Transverse colon (tissue), 4 donors: ENCODE measurements around the gene AFF1. TPM values are rescaled to one million over a fixed set of nuclear protein-coding genes. Genes with fewer than 3 reads are reported as not detected.
A peak's percentile ranks its signal among the peaks of the same experiment; 100 is the strongest.

Experiments used
- DNase-seq: peaks from one replicate; pipeline ENCODE4 v3.0.0-alpha.2; 2019
- H3K27ac ChIP-seq, 4 donors: fragments of 200-600 bp; sonication (generic); 2 replicates each; pipeline ENCODE4 v1.5.1; 2016 to 2018; ENCODE audit warnings: inconsistent platforms in 4 of 4
- H3K27me3 ChIP-seq: fragments of 200-600 bp; sonication (generic); 2 replicates; pipeline ENCODE4 v1.5.1; 2017; ENCODE audit warnings: inconsistent platforms
- H3K36me3 ChIP-seq, 4 donors: fragments of 200-600 bp; sonication (generic); 2 replicates each; pipeline ENCODE4 v1.5.1; 2017 to 2019; ENCODE audit warnings: inconsistent platforms in 4 of 4
- H3K4me1 ChIP-seq, 4 donors: fragments of 200-600 bp; sonication (generic); 2 replicates each; pipeline ENCODE4 v1.5.1; 2017 to 2020; ENCODE audit warnings: inconsistent platforms in 4 of 4
- H3K4me3 ChIP-seq, 4 donors: fragments of 200-600 bp; sonication (generic); 1 replicate in 1 of 4; 2 replicates in 3 of 4; pipeline versions ENCODE4 v1.5.1 to v1.6.1; 2017 to 2019; ENCODE audit warnings: inconsistent platforms in 4 of 4
- H3K9me3 ChIP-seq, 2 donors: fragments of 200-600 bp; sonication (generic); 2 replicates each; pipeline ENCODE4 v1.5.1; 2017 to 2019; ENCODE audit warnings: inconsistent platforms in 2 of 2
- CTCF ChIP-seq, 5 experiments: fragments of 200-600 bp in 3 of 5; fragments of 450-650 bp in 2 of 5; sonication (generic) in 3 of 5; IDR thresholded peaks; 1 replicate in 2 of 5; 2 replicates in 3 of 5; pipeline ENCODE4 v1.5.1; 2016 to 2017; ENCODE audit warnings: antibody characterized with exemption in 5 of 5, inconsistent platforms in 3 of 5, mild to moderate bottlenecking in 2 of 5, moderate library complexity in 1 of 5
- EP300 ChIP-seq: sonication (generic); formaldehyde crosslinking; IDR thresholded peaks from one replicate; pipeline ENCODE4 v1.6.1; 2017; ENCODE audit warnings: antibody characterized with exemption, low read depth
- POLR2A ChIP-seq: fragments of 450-650 bp; IDR thresholded peaks from one replicate; pipeline ENCODE4 v1.6.1; 2016; ENCODE audit warnings: antibody characterized with exemption, mild to moderate bottlenecking, moderate library complexity
- POLR2AphosphoS5 ChIP-seq, 3 donors: sonication (generic); formaldehyde crosslinking; IDR thresholded peaks; one replicate each; pipeline ENCODE4 v1.6.1; 2016; ENCODE audit warnings: antibody characterized with exemption in 3 of 3
- WGBS, 2 donors: methylation state at CpG; one replicate each; pipeline ENCODE4 v1.1.5; 2018; ENCODE audit warnings: low coverage in 1 of 2; 5-methylcytosine and 5-hydroxymethylcytosine counted together
- in situ Hi-C, 4 donors: fragments of 200-750 bp; cut with MboI; loops; one replicate each; pipeline versions ENCODE4 v1.15.0 to v1.15.1; 2017; ENCODE audit warnings: low sequenced_read_pairs in 3 of 4, low pct_ligation_motif_present in 1 of 4, low pct_unique_long_range_greater_than_20kb in 1 of 4
- intact Hi-C: fragments of 100-400 bp; cut with DNase I; formaldehyde crosslinking; loops from one replicate; pipeline ENCODE4 v1.15.1; 2023; ENCODE audit warnings: low total_unique reads
- total RNA-seq, 4 donors: library from RNA; depleted of rRNA; stranded (reverse); fragments of >200 nt; gene quantifications; one replicate each; pipeline ENCODE4 v1.1.0, GENCODE V29; 2016

The AFF1 gene
- total RNA-seq, 4 donors from 2014 or later, result 77.1 to 151 (median 97.0) TPM

- H3K27me3 ChIP-seq, result no peaks in the 10 kb centered on the region
- no peak for DNase-seq
- peaks cover 13 to 41% (median 27%) of the 10 kb centered on the region in 4 donors for H3K4me1 ChIP-seq
- H3K4me3 ChIP-seq, result no peak overlapping the region
- intact Hi-C loops (loop anchor here (10.0 kb wide), 1 partner anchor 173 kb away; the partner anchor contains the start of gene AFF1), in situ Hi-C loops (no loop called here)
- peak overlapping the region; percentile 63 to 74 (median 70) for H3K27ac ChIP-seq
- H3K9me3 ChIP-seq, result no peaks in the 10 kb centered on the region
- 63% methylated on average over 5 of the region's 5 CpGs; no CpG with 5 or more reads in 1 of the 2 donors for WGBS, 2 donors
- peaks cover 0 to 22% (median 4%) of the 10 kb centered on the region in 4 donors for H3K36me3 ChIP-seq
- TF ChIP-seq CTCF (IDR thresholded peaks at IDR 0.05), result no peak
- peak in 2 of 3 donors; percentile 21 to 31 for TF ChIP-seq POLR2AphosphoS5 (IDR thresholded peaks at IDR 0.05)
- TF ChIP-seq EP300, result no peak
- TF ChIP-seq POLR2A, result no peak
Observed at GRCh38 chr4:87108142-87108546, 173.3 kb downstream of the AFF1 start.

- DNase-seq, result no peak
- in situ Hi-C loops (no loop called here), intact Hi-C loops (loop anchor here (10.0 kb wide), 1 partner anchor 174 kb away; the partner anchor contains the start of gene AFF1)
- H3K36me3 ChIP-seq, result peaks cover 0 to 27% (median 4%) of the 10 kb centered on the region in 4 donors
- no peak for TF ChIP-seq CTCF (IDR thresholded peaks at IDR 0.05)
- TF ChIP-seq POLR2A, result no peak
- no peak for TF ChIP-seq EP300
- no peak for TF ChIP-seq POLR2AphosphoS5 (IDR thresholded peaks at IDR 0.05)
- peak overlapping the region; percentile 63 to 74 (median 70) for H3K27ac ChIP-seq
- H3K27me3 ChIP-seq, result no peaks in the 10 kb centered on the region
- H3K4me3 ChIP-seq, result no peak overlapping the region
- H3K9me3 ChIP-seq, result no peaks in the 10 kb centered on the region
- WGBS, 2 donors, result 81 to 87% methylated on average over 3 of the region's 3 CpGs
- H3K4me1 ChIP-seq, result peaks cover 4 to 32% (median 17%) of the 10 kb centered on the region in 4 donors
Observed at GRCh38 chr4:87109121-87109520, 174.3 kb downstream of the AFF1 start.

- DNase-seq, result no peak
- Histone ChIP-seq H3K27ac (no peak overlapping the region), H3K36me3 (peaks cover 0 to 35% (median 8%) of the 10 kb centered on the region in 4 donors), H3K27me3 (no peaks in the 10 kb centered on the region), H3K4me1 (peaks cover 0 to 23% (median 10%) of the 10 kb centered on the region in 4 donors), H3K9me3 (no peaks in the 10 kb centered on the region), H3K4me3 (no peak overlapping the region)
- 100% methylated on average over 1 of the region's 1 CpG for WGBS, 2 donors
- TF ChIP-seq POLR2A, result no peak
- no peak for TF ChIP-seq CTCF (IDR thresholded peaks at IDR 0.05)
- TF ChIP-seq POLR2AphosphoS5 (IDR thresholded peaks at IDR 0.05), result no peak
- no peak for TF ChIP-seq EP300
- in situ Hi-C loops, result no loop called here
- intact Hi-C loops, result loop anchor here (10.0 kb wide), 1 partner anchor 175 kb away; the partner anchor contains the start of gene AFF1
Observed at GRCh38 chr4:87109945-87110344, 175.1 kb downstream of the AFF1 start.

GRCh38 chr4:87112063-87112462 lies 177.3 kb downstream of the AFF1 start:
- Histone ChIP-seq H3K4me3 (no peak overlapping the region), H3K4me1 (peaks cover 0 to 15% (median 9%) of the 10 kb centered on the region in 4 donors), H3K9me3 (no peaks in the 10 kb centered on the region), H3K27ac (no peak overlapping the region), H3K27me3 (no peaks in the 10 kb centered on the region), H3K36me3 (peaks cover 0 to 45% (median 15%) of the 10 kb centered on the region in 4 donors)
- TF ChIP-seq EP300, result no peak
- TF ChIP-seq CTCF (IDR thresholded peaks at IDR 0.05), result no peak
- no peak for TF ChIP-seq POLR2AphosphoS5 (IDR thresholded peaks at IDR 0.05)
- no peak for TF ChIP-seq POLR2A
- WGBS, 2 donors, result 92 to 94% methylated on average over 4 of the region's 4 CpGs
- no peak for DNase-seq
- intact Hi-C loops, result no loop called here
- in situ Hi-C loops, result no loop called here
